BLaER1 (cell line): Measurements from ENCODE around the gene GNL2.
"Not testable (repeated sequence)": the region's sequence is repeated elsewhere in the genome, so short reads cannot be mapped to it uniquely, and the experiment has no call there.

Experiments used
- H3K27ac ChIP-seq: shearing (Covaris generic); formaldehyde crosslinking; 2 replicates; pipeline ENCODE4 v1.8.1; 2022
- H3K27me3 ChIP-seq: shearing (Covaris generic); formaldehyde crosslinking; 2 replicates; pipeline ENCODE4 v1.8.1; 2022
- H3K36me3 ChIP-seq: shearing (Covaris generic); formaldehyde crosslinking; 2 replicates; pipeline ENCODE4 v1.8.1; 2022
- H3K4me1 ChIP-seq: shearing (Covaris generic); formaldehyde crosslinking; 2 replicates; pipeline ENCODE4 v1.8.1; 2022
- H3K4me2 ChIP-seq: shearing (Covaris generic); formaldehyde crosslinking; 2 replicates; pipeline ENCODE4 v1.8.1; 2022
- H3K4me3 ChIP-seq: shearing (Covaris generic); formaldehyde crosslinking; 2 replicates; pipeline ENCODE4 v1.8.1; 2022
- H3K9ac ChIP-seq: shearing (Covaris generic); formaldehyde crosslinking; 2 replicates; pipeline ENCODE4 v1.8.1; 2022
- H3K9me3 ChIP-seq: shearing (Covaris generic); formaldehyde crosslinking; 2 replicates; pipeline ENCODE4 v1.8.1; 2022
- H4K20me1 ChIP-seq: shearing (Covaris generic); formaldehyde crosslinking; 2 replicates; pipeline ENCODE4 v1.8.1; 2022
- Cebpa-rat ChIP-seq: shearing (Covaris generic); IDR thresholded peaks from 2 replicates; pipeline ENCODE4 v1.8.1; 2022

The GNL2 gene

GRCh38 chr1:37549341-37549740 lies 46.4 kb downstream of the GNL2 start:
- H3K9me3 ChIP-seq = no peaks in the 10 kb centered on the region
- H3K4me3 ChIP-seq = no peak overlapping the region
- no peak for TF ChIP-seq Cebpa-rat
- H3K4me2 ChIP-seq = no peak overlapping the region
- H3K4me1 ChIP-seq = peaks cover 22% of the 10 kb centered on the region
- no peaks in the 10 kb centered on the region for H3K27me3 ChIP-seq
- peaks cover 82% of the 10 kb centered on the region for H3K36me3 ChIP-seq
- 0 out of 2 replicates have a peak overlapping the region, but pooled peaks have one; percentile 22 for H3K9ac ChIP-seq
- H3K27ac ChIP-seq = no peak overlapping the region
- H4K20me1 ChIP-seq = peaks cover 66% of the 10 kb centered on the region

GRCh38 chr1:37545019-37545418 lies 50.7 kb downstream of the GNL2 start:
- Histone ChIP-seq H3K36me3 (peaks cover 91% of the 10 kb centered on the region), H3K4me3 (no peak overlapping the region), H3K27ac (no peak overlapping the region), H4K20me1 (peaks cover 47% of the 10 kb centered on the region), H3K4me2 (no peak overlapping the region), H3K27me3 (no peaks in the 10 kb centered on the region), H3K9ac (no peak overlapping the region), H3K4me1 (0 out of 2 replicates have a peak, but pooled peaks cover 3% of the 10 kb centered on the region), H3K9me3 (no peaks in the 10 kb centered on the region)
- TF ChIP-seq Cebpa-rat = no peak

GRCh38 chr1:37544530-37544929 lies 51.2 kb downstream of the GNL2 start:
- H3K9me3 ChIP-seq = no peaks in the 10 kb centered on the region
- no peak overlapping the region for H3K27ac ChIP-seq
- no peaks in the 10 kb centered on the region for H3K4me1 ChIP-seq
- H3K36me3 ChIP-seq = peaks cover 91% of the 10 kb centered on the region
- no peak overlapping the region for H3K4me2 ChIP-seq
- peaks cover 42% of the 10 kb centered on the region for H4K20me1 ChIP-seq
- H3K4me3 ChIP-seq = no peak overlapping the region
- TF ChIP-seq Cebpa-rat = no peak
- H3K9ac ChIP-seq = no peak overlapping the region
- H3K27me3 ChIP-seq = no peaks in the 10 kb centered on the region

DNA sequence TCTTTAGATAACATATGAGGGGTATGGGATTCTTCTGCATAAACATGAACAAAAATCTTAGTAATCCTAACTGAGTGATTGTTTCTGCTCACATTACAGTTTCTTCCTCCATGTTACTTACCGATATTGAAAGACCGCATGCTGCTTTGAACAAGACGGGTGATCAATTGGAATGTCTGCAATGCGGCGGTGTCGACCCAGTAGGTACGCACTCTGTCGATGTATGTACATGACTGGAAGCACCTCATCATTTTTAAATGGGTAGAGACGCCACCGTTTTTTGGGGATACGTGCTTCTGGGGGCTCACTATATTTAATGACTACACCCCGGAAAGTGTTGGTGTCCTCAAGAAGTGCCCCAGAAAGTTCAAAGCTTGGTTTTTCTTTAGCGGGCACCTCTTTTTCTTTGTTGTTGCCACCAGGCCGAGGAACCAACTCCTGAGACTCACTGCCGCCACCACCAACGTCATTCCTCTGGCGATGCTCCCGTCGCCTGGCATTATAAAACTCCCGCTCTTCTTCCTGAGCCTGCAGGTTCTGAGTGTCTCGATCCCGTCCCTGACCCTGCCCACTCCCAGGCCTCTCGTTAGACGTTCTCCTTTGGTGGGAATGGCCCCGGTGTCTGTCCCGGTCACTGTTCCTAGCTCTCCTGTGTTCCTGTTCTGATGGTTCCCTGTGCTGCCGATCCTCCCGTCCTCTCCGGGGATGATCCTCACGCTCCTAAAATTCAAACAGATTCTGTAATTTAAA lies 55.5 kb downstream of the GNL2 start:
- H3K9ac ChIP-seq = no peak overlapping the region
- no peaks in the 10 kb centered on the region for H3K4me1 ChIP-seq
- H4K20me1 ChIP-seq = peaks cover 50% of the 10 kb centered on the region

DNA sequence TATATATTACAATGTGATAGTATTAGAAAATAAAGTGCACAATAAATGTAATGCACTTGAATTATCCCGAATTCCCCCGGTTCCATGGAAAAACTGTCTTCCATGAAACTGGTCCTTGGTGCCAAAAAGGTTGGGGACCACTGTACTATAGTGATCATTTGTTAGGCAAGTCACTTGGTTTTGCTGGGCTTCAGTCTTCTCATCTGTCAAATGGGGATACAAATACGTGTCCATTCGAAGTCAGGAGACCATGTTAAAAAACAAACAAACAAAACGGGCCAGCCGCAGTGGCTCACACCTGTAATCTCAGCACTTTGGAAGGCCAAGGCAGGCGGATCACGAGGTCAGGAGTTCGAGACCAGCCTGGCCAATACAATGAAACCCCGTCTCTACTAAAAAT lies 56.6 kb downstream of the GNL2 start:
- Histone ChIP-seq H3K36me3 (peaks cover 90% of the 10 kb centered on the region), H4K20me1 (peaks cover 44% of the 10 kb centered on the region; the same call in 1 of the 2 replicates)
- H3K27ac ChIP-seq, H3K9me3 ChIP-seq, H3K4me3 ChIP-seq, H3K27me3 ChIP-seq, H3K4me2 ChIP-seq, H3K4me1 ChIP-seq, H3K9ac ChIP-seq: not testable (repeated sequence)

More for the DNA sequence above, 55.5 kb downstream of the GNL2 start:
- H3K4me2 ChIP-seq = no peak overlapping the region
- no peak overlapping the region for H3K27ac ChIP-seq
- no peaks in the 10 kb centered on the region for H3K9me3 ChIP-seq
- TF ChIP-seq Cebpa-rat = no peak
- no peaks in the 10 kb centered on the region for H3K27me3 ChIP-seq
- H3K4me3 ChIP-seq = no peak overlapping the region
- peaks cover 94% of the 10 kb centered on the region for H3K36me3 ChIP-seq

DNA sequence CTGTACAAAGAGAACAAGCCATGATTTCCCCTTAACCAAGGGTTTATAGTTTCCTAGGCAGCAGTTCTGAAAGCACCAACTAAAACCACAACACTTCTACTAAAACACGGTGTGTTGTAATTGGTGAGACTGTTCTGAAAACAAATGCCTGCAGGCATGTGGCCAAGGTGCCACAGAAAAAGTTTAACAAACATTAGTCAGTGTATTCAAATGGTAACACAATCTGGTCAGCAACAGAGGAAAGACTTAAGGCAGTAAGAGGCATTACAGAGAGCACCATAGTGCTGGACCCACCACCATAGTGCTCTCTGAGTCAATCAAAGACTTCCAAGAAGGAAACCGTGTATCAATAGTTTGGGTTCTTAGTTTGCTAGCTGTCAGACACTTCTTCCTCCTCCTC lies 58.4 kb downstream of the GNL2 start:
- Histone ChIP-seq H3K27me3 (no peaks in the 10 kb centered on the region), H3K4me2 (no peak overlapping the region), H3K9me3 (no peaks in the 10 kb centered on the region), H4K20me1 (peaks cover 32% of the 10 kb centered on the region; the same call in 1 of the 2 replicates), H3K27ac (no peak overlapping the region), H3K36me3 (peaks cover 91% of the 10 kb centered on the region), H3K4me3 (no peak overlapping the region), H3K4me1 (no peaks in the 10 kb centered on the region), H3K9ac (no peak overlapping the region)
- TF ChIP-seq Cebpa-rat = no peak

DNA sequence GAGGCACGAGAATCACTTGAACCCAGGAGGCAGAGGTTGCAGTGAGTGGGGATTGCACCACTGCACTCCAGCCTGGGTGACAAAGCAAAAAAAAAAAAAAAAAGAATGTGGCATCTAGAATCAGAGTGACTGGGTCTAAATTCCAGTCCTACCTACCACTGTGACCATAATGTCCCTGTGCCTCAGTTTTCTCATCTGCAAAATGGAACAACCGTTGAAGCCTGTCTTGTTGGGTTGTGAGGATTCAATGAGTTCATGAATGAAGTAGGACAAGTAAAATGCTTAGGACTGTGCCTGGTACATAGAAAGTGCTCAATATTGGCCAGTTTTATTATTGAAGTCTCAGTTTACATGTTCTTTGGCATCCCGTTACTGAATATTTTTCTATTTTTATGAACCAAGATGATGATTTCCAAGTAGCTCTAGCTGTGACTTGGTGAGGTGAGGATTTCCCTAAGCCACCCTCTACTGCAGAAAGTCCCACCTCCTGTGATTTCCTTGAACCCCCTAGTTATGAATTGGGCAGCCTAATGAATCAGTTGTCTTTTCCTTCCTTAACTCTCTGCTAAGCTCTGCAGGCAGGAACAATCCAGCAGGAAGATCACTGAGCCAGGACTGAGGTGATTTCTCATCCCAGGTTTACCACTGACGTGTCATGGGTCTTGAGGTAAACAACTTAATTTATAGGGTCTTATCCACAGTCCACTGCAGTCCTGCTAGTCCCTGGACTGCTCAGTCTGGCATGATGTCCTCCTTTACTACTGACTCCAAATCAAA lies 62.2 kb downstream of the GNL2 start:
- TF ChIP-seq Cebpa-rat = no peak
- no peak overlapping the region for H3K4me3 ChIP-seq
- H4K20me1 ChIP-seq = peaks cover 20% of the 10 kb centered on the region; the same call in 1 of the 2 replicates
- no peak overlapping the region for H3K27ac ChIP-seq
- H3K4me2 ChIP-seq = no peak overlapping the region
- peaks cover 56% of the 10 kb centered on the region for H3K36me3 ChIP-seq
- H3K9me3 ChIP-seq = no peaks in the 10 kb centered on the region
- no peaks in the 10 kb centered on the region for H3K27me3 ChIP-seq
- no peak overlapping the region for H3K9ac ChIP-seq
- H3K4me1 ChIP-seq = no peaks in the 10 kb centered on the region

GRCh38 chr1:37532418-37533156 lies 63.1 kb downstream of the GNL2 start:
- not testable (repeated sequence) for H3K9ac ChIP-seq, H3K4me2 ChIP-seq, H3K27ac ChIP-seq, H3K4me3 ChIP-seq, H3K27me3 ChIP-seq, H3K4me1 ChIP-seq, H3K9me3 ChIP-seq
- Histone ChIP-seq H4K20me1 (peaks cover 15% of the 10 kb centered on the region; the same call in 1 of the 2 replicates), H3K36me3 (peaks cover 47% of the 10 kb centered on the region)

GRCh38 chr1:37529888-37530287 lies 65.8 kb downstream of the GNL2 start:
- not testable (repeated sequence) for H3K4me3 ChIP-seq, H4K20me1 ChIP-seq, H3K9ac ChIP-seq, H3K27ac ChIP-seq, H3K4me2 ChIP-seq, H3K9me3 ChIP-seq, H3K27me3 ChIP-seq, H3K4me1 ChIP-seq
- H3K36me3 ChIP-seq = peaks cover 23% of the 10 kb centered on the region

- no peaks in the 10 kb centered on the region for H4K20me1 ChIP-seq
- H3K36me3 ChIP-seq = 0 out of 2 replicates have a peak, but pooled peaks cover 8% of the 10 kb centered on the region
- peaks cover 41% of the 10 kb centered on the region for H3K9me3 ChIP-seq
- H3K9ac ChIP-seq = peak overlapping the region; percentile 74
- peak overlapping the region; percentile 82 for H3K27ac ChIP-seq
- peak overlapping the region; percentile 65 for H3K4me3 ChIP-seq
- TF ChIP-seq Cebpa-rat = no peak
- H3K27me3 ChIP-seq = no peaks in the 10 kb centered on the region
- peaks cover 20% of the 10 kb centered on the region for H3K4me1 ChIP-seq
- H3K4me2 ChIP-seq = peak overlapping the region; percentile 88
These were observed 76.1 kb downstream of the GNL2 start for GRCh38 chr1:37519613-37520012.

DNA sequence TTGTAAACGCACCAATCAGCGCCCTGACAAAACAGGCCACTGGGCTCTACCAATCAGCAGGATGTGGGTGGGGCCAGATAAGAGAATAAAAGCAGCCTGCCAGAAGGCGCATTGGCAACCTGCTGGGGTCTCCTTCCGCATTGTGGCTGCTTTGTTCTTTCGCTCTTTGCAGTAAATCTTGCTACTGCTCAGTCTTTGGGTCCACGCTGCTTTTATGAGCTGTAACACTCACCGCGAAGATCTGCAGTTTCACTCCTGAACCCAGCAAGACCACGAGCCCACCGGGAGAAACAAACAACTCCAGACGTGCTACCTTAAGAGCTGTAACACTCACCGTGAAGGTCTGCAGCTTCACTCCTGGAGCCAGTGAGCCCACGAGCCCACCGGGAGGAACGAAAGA lies 76.8 kb downstream of the GNL2 start:
- peaks cover 20% of the 10 kb centered on the region for H3K4me1 ChIP-seq
- H3K27ac ChIP-seq = peak overlapping the region; percentile 82
- peak overlapping the region; percentile 74 for H3K9ac ChIP-seq
- H3K4me2 ChIP-seq = peak overlapping the region; percentile 88
- not testable (repeated sequence) for H3K36me3 ChIP-seq, H4K20me1 ChIP-seq, H3K27me3 ChIP-seq
- peak overlapping the region; percentile 65 for H3K4me3 ChIP-seq
- H3K9me3 ChIP-seq = peaks cover 41% of the 10 kb centered on the region

GRCh38 chr1:37518241-37518640 lies 77.5 kb downstream of the GNL2 start:
- not testable (repeated sequence) for H3K9ac ChIP-seq, H3K4me3 ChIP-seq, H3K36me3 ChIP-seq, H3K4me2 ChIP-seq, H3K27ac ChIP-seq, H3K27me3 ChIP-seq, H4K20me1 ChIP-seq
- Histone ChIP-seq H3K9me3 (peaks cover 39% of the 10 kb centered on the region), H3K4me1 (peaks cover 26% of the 10 kb centered on the region)
